Trophoblast cell (in vitro differentiated cells and primary cell): Measurements from ENCODE around the gene KCNG4.

Experiments
- DNase-seq, 2 donors: peaks; one replicate each; pipeline ENCODE4 v3.0.0-alpha.2; 2016
- H2AFZ ChIP-seq: 2 replicates; pipeline ENCODE4 v1.6.1; 2013; ENCODE audit warnings: low read length, moderate library complexity, mild to moderate bottlenecking; ENCODE audit not compliant: insufficient read depth, poor library complexity
- H2AK5ac ChIP-seq: 2 replicates; pipeline ENCODE4 v1.6.1; 2013; ENCODE audit warnings: mild to moderate bottlenecking, low read length
- H2BK120ac ChIP-seq: 2 replicates; pipeline ENCODE4 v1.6.1; 2013; ENCODE audit warnings: low read length, mild to moderate bottlenecking, moderate library complexity; ENCODE audit not compliant: insufficient read depth, poor library complexity
- H2BK12ac ChIP-seq: 2 replicates; pipeline ENCODE4 v1.6.1; 2013; ENCODE audit warnings: mild to moderate bottlenecking, low read length, moderate library complexity
- H2BK5ac ChIP-seq: 2 replicates; pipeline ENCODE4 v1.6.1; 2013; ENCODE audit warnings: low read length, low read depth, moderate library complexity, mild to moderate bottlenecking; ENCODE audit not compliant: poor library complexity
- H3K14ac ChIP-seq: 2 replicates; pipeline ENCODE4 v1.6.1; 2013; ENCODE audit warnings: mild to moderate bottlenecking, low read length
- H3K18ac ChIP-seq: 2 replicates; pipeline ENCODE4 v1.6.1; 2013; ENCODE audit warnings: mild to moderate bottlenecking, low read length
- H3K23ac ChIP-seq: 2 replicates; pipeline ENCODE4 v1.6.1; 2013; ENCODE audit warnings: low read length
- H3K27ac ChIP-seq: 2 replicates; pipeline ENCODE4 v1.5.1; 2013; ENCODE audit warnings: low read depth, mild to moderate bottlenecking, inconsistent platforms, low read length, moderate library complexity
- H3K27me3 ChIP-seq: 2 replicates; pipeline ENCODE4 v1.6.1; 2013; ENCODE audit warnings: inconsistent platforms, mild to moderate bottlenecking, low read length, moderate library complexity; ENCODE audit not compliant: insufficient read depth
- H3K36me3 ChIP-seq, 2 experiments: 1 replicate in 1 of 2; 2 replicates in 1 of 2; pipeline ENCODE4 v1.6.1; 2013; ENCODE audit warnings: low read length in 2 of 2, mild to moderate bottlenecking in 2 of 2, moderate library complexity in 1 of 2; ENCODE audit not compliant: insufficient read depth in 2 of 2, control insufficient read depth in 1 of 2
- H3K4ac ChIP-seq: 2 replicates; pipeline ENCODE4 v1.6.1; 2013; ENCODE audit warnings: low read depth, mild to moderate bottlenecking, low read length, moderate library complexity
- H3K4me1 ChIP-seq, 2 experiments: 1 replicate in 1 of 2; 2 replicates in 1 of 2; pipeline ENCODE4 v1.6.1; 2013; ENCODE audit warnings: low read length in 2 of 2, mild to moderate bottlenecking in 2 of 2, moderate library complexity in 1 of 2; ENCODE audit not compliant: insufficient read depth in 2 of 2, control insufficient read depth in 1 of 2
- H3K4me2 ChIP-seq: 2 replicates; pipeline ENCODE4 v1.6.1; 2013; ENCODE audit warnings: inconsistent platforms, mild to moderate bottlenecking, low read length, moderate library complexity
- H3K4me3 ChIP-seq: 2 replicates; pipeline ENCODE4 v1.5.1; 2013; ENCODE audit warnings: mild to moderate bottlenecking, low read depth, low read length, inconsistent platforms
- H3K79me1 ChIP-seq: one replicate; pipeline ENCODE4 v1.6.1; 2013; ENCODE audit warnings: low read length
- H3K79me2 ChIP-seq: 2 replicates; pipeline ENCODE4 v1.6.1; 2013; ENCODE audit warnings: low read length, mild to moderate bottlenecking; ENCODE audit not compliant: control insufficient read depth, insufficient read depth, poor library complexity
- H3K9ac ChIP-seq: 2 replicates; pipeline ENCODE4 v1.6.1; 2013; ENCODE audit warnings: mild to moderate bottlenecking, low read length
- H3K9me3 ChIP-seq: 2 replicates; pipeline ENCODE4 v1.6.1; 2013; ENCODE audit warnings: low read depth, mild to moderate bottlenecking, control low read depth, inconsistent platforms, low read length; ENCODE audit not compliant: insufficient read depth
- H4K12ac ChIP-seq: 2 replicates; pipeline ENCODE4 v1.6.1; 2013; ENCODE audit warnings: low read depth, mild to moderate bottlenecking, low read length, moderate library complexity
- H4K8ac ChIP-seq: 2 replicates; pipeline ENCODE4 v1.6.1; 2013; ENCODE audit warnings: low read depth, mild to moderate bottlenecking, low read length, moderate library complexity
- H4K91ac ChIP-seq: one replicate; pipeline ENCODE4 v1.6.1; 2013; ENCODE audit warnings: low read depth, mild to moderate bottlenecking, low read length, moderate library complexity
- WGBS: extraction: QIAGEN DNeasy Blood & Tissue Kit; methylation state at CpG from one replicate; pipeline ENCODE4 v1.1.7; 2013; ENCODE audit warnings: missing lambda C conversion rate; ENCODE audit not compliant: insufficient read length, insufficient coverage; ENCODE audit errors: extremely low coverage; 5-methylcytosine and 5-hydroxymethylcytosine counted together

KCNG4 gene

DNA sequence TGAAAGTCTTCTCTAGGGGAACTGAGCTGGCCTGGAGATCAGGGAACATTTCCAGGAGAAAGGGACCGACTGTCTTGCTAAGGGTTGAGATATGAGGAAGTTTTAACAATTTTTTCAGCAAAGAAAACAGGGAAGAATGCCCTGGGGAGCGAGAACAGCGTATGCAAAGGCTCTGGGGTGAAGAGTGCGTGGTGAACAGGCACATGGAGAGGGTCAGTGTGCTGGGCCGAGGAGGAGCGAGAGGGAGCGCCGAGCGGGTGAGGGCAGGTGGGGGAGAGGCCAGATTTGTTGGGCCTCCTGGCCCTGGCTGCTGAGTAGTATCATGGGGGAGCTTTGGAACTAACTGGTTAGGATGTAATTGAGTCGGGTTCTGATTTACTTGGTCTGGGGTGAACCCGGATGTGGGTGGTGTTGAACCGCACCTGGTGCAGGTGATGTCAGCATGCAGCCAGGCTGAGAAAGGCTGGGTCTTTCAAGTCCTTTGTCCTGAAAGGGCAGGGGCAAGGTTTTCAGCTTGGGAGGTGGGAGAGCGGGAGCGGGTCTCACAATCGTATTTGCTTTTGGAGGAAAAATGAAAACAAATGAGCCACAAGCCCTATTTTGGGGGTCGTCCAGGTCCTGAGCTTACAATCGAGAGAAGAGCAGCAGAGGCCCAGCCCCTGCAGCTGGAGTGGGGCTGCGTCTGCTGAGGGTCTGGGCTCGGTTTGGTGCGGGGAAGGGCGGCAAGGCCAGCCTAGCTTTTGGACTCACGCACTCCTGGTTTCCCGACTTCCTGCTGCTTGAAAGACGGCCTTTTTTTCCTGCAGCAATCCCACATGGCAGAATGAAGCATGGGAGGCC is 43.7 kb upstream of the KCNG4 start:
- no peaks in the 10 kb centered on the region for H3K9me3 ChIP-seq
- peaks cover 6 to 7% of the 10 kb centered on the region in 2 experiments for H3K4me1 ChIP-seq
- no peak overlapping the region for H4K12ac ChIP-seq
- no peak overlapping the region for H2BK5ac ChIP-seq
- H3K4ac ChIP-seq: no peak overlapping the region
- H3K27ac ChIP-seq: no peak overlapping the region
- H4K8ac ChIP-seq: no peak overlapping the region
- no peak for DNase-seq
- no peak overlapping the region for H3K23ac ChIP-seq
- no peak overlapping the region for H4K91ac ChIP-seq
- H3K4me3 ChIP-seq: no peak overlapping the region
- no peak overlapping the region for H2BK120ac ChIP-seq
- no peak overlapping the region for H2BK12ac ChIP-seq
- no peak overlapping the region for H3K9ac ChIP-seq
- H3K18ac ChIP-seq: no peak overlapping the region
- no peak overlapping the region for H2AK5ac ChIP-seq
- no peaks in the 10 kb centered on the region for H3K79me1 ChIP-seq
- no peaks in the 10 kb centered on the region for H3K27me3 ChIP-seq
- no peak overlapping the region for H3K14ac ChIP-seq
- no peaks in the 10 kb centered on the region for H3K79me2 ChIP-seq
- no peaks in the 10 kb centered on the region for H3K36me3 ChIP-seq
- H3K4me2 ChIP-seq: no peak overlapping the region
- WGBS: no CpG with 5 or more reads among the region's 24 CpGs
- no peak overlapping the region for H2AFZ ChIP-seq

DNA sequence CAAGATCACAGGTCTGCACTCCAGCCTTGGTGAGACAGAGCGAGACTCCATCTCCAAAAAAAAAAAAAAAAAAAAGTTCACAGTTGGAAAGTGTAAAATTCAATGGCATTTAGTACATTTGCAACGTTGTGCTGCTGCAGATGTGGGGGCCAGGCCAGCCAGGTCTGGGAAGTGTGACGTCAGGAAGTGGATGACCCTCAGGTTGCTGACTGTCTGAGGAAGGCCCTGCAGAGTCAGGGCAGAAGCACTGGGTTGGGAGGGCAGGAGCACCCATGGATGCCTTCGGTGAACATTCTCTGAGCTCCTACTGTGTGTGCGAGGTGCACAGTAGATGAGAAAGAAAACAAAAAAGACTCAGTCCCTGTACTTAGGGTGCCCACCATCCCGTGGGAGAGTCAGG is 42.7 kb upstream of the KCNG4 start:
- no peak overlapping the region for H3K4ac ChIP-seq
- H2BK12ac ChIP-seq: no peak overlapping the region
- no peak overlapping the region for H3K23ac ChIP-seq
- no peaks in the 10 kb centered on the region for H3K9me3 ChIP-seq
- H3K79me2 ChIP-seq: no peaks in the 10 kb centered on the region
- no peaks in the 10 kb centered on the region for H3K79me1 ChIP-seq
- no peak overlapping the region for H2AK5ac ChIP-seq
- no peak overlapping the region for H3K9ac ChIP-seq
- no peak overlapping the region for H4K12ac ChIP-seq
- no peak overlapping the region for H3K27ac ChIP-seq
- no peak overlapping the region for H2AFZ ChIP-seq
- H3K27me3 ChIP-seq: no peaks in the 10 kb centered on the region
- no peak overlapping the region for H3K14ac ChIP-seq
- H3K4me1 ChIP-seq: peaks cover 6 to 7% of the 10 kb centered on the region in 2 experiments
- no peak overlapping the region for H3K4me3 ChIP-seq
- no CpG with 5 or more reads among the region's 6 CpGs for WGBS
- H3K36me3 ChIP-seq: no peaks in the 10 kb centered on the region
- H4K8ac ChIP-seq: no peak overlapping the region
- no peak for DNase-seq
- no peak overlapping the region for H3K18ac ChIP-seq
- H4K91ac ChIP-seq: no peak overlapping the region
- H3K4me2 ChIP-seq: no peak overlapping the region
- H2BK120ac ChIP-seq: no peak overlapping the region
- H2BK5ac ChIP-seq: no peak overlapping the region

DNA sequence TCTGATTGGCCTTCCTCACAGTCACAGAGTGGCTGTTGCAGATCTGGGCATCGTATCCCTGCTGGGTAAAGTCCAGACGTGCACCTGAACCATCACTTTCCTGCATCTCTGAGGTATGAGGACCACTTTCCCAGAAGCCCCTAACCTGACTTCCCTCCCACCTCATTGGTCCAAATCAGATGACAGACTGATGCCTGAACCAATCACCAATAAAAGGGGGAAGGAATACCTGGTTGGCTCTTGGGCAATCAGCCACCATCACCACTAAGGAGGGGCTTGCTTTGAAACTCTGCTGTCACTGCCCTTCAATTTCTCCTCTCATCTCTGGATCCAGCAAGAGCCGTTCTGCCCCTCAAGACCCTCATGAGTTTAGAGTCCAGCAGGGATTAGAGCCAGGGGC is 41.3 kb upstream of the KCNG4 start:
- Histone ChIP-seq H2BK12ac (no peak overlapping the region), H3K4ac (no peak overlapping the region), H3K79me1 (no peaks in the 10 kb centered on the region), H3K4me3 (no peak overlapping the region), H3K79me2 (no peaks in the 10 kb centered on the region), H3K4me2 (no peak overlapping the region), H3K23ac (no peak overlapping the region), H3K4me1 (peaks cover 6 to 7% of the 10 kb centered on the region in 2 experiments), H4K12ac (no peak overlapping the region), H3K9ac (no peak overlapping the region), H3K9me3 (peaks cover under 1% of the 10 kb centered on the region), H3K27ac (no peak overlapping the region), H4K8ac (no peak overlapping the region), H3K36me3 (no peaks in the 10 kb centered on the region), H2BK120ac (no peak overlapping the region), H4K91ac (no peak overlapping the region), H2AK5ac (no peak overlapping the region), H2AFZ (no peak overlapping the region), H3K27me3 (no peaks in the 10 kb centered on the region), H2BK5ac (no peak overlapping the region), H3K18ac (no peak overlapping the region), H3K14ac (no peak overlapping the region)
- DNase-seq: no peak
- no CpG with 5 or more reads among the region's 3 CpGs for WGBS

DNA sequence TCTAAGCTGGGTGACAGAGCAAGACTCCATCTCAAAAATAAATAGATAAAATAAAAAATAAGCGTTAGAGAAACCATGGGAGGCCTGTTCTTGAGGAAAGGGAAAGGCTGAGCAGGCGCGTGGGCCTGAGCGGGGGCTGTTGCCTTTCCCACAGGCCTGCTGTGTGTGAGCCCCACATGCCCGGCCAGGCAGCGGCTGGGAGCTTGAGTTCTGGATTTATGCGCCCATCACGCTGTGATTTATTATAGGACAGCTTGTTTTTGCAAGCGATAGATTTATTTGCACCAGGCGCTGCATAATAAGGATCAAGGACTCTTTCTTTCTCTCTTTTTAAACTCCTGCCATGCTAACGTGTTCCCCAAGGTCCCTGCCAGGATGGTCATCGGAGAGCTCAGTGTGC is 40.1 kb upstream of the KCNG4 start:
- H4K8ac ChIP-seq: no peak overlapping the region
- H3K4ac ChIP-seq: no peak overlapping the region
- H3K9ac ChIP-seq: no peak overlapping the region
- H3K4me3 ChIP-seq: no peak overlapping the region
- H2BK120ac ChIP-seq: no peak overlapping the region
- no peaks in the 10 kb centered on the region for H3K79me2 ChIP-seq
- no peak overlapping the region for H2AK5ac ChIP-seq
- H2BK5ac ChIP-seq: no peak overlapping the region
- no peak overlapping the region for H2AFZ ChIP-seq
- WGBS: no CpG with 5 or more reads among the region's 12 CpGs
- peaks cover 6 to 7% of the 10 kb centered on the region in 2 experiments for H3K4me1 ChIP-seq
- no peak for DNase-seq
- no peak overlapping the region for H4K91ac ChIP-seq
- no peak overlapping the region for H4K12ac ChIP-seq
- H3K23ac ChIP-seq: no peak overlapping the region
- no peak overlapping the region for H3K14ac ChIP-seq
- peaks cover 3% of the 10 kb centered on the region for H3K9me3 ChIP-seq
- H3K18ac ChIP-seq: no peak overlapping the region
- H3K4me2 ChIP-seq: no peak overlapping the region
- no peaks in the 10 kb centered on the region for H3K36me3 ChIP-seq
- H3K27ac ChIP-seq: no peak overlapping the region
- H2BK12ac ChIP-seq: no peak overlapping the region
- no peaks in the 10 kb centered on the region for H3K27me3 ChIP-seq
- H3K79me1 ChIP-seq: no peaks in the 10 kb centered on the region
